MM.1S (cell line): ENCODE results near the gene AGAP1.
"Not testable (repeated sequence)": the region's sequence is repeated elsewhere in the genome, so short reads cannot be mapped to it uniquely, and the experiment has no call there.

ENCODE experiments used
- DNase-seq: peaks from one replicate; pipeline ENCODE4 v3.0.0-alpha.2; 2015
- H2AFZ ChIP-seq: fragments of 300-600 bp; sonication (generic); 2 replicates; pipeline ENCODE4 v1.6.0; 2016; ENCODE audit warnings: antibody characterized with exemption, low read length
- H3F3A ChIP-seq: fragments of 300-600 bp; sonication (generic); 2 replicates; pipeline ENCODE4 v1.6.1; 2016; ENCODE audit warnings: mild to moderate bottlenecking, antibody characterized with exemption, low read length, moderate library complexity, mixed read lengths; ENCODE audit not compliant: insufficient read depth
- H3K27ac ChIP-seq: fragments of 300-600 bp; sonication (generic); 2 replicates; pipeline ENCODE4 v1.5.1; 2016; ENCODE audit warnings: mild to moderate bottlenecking, low read length
- H3K27me3 ChIP-seq: fragments of 300-600 bp; sonication (generic); replicated peaks from 2 replicates; pipeline ENCODE4 v1.6.0; 2016; ENCODE audit warnings: low read length; ENCODE audit not compliant: insufficient read depth
- H3K36me3 ChIP-seq: fragments of 300-600 bp; sonication (generic); replicated peaks from 2 replicates; pipeline ENCODE4 v1.6.1; 2016; ENCODE audit warnings: mild to moderate bottlenecking, low read length, mixed read lengths; ENCODE audit not compliant: insufficient read depth
- H3K4me1 ChIP-seq: fragments of 300-600 bp; sonication (generic); 2 replicates; pipeline ENCODE4 v1.6.1; 2016; ENCODE audit warnings: low read length, mixed read lengths
- H3K4me2 ChIP-seq: fragments of 300-600 bp; sonication (generic); 2 replicates; pipeline ENCODE4 v1.6.0; 2016; ENCODE audit warnings: low read depth, low read length
- H3K4me3 ChIP-seq: fragments of 300-600 bp; sonication (generic); 2 replicates; pipeline ENCODE4 v1.5.1; 2016; ENCODE audit warnings: low read length, mixed read lengths
- H3K79me2 ChIP-seq: fragments of 300-600 bp; sonication (generic); 2 replicates; pipeline ENCODE4 v1.6.1; 2016; ENCODE audit warnings: mixed run types, low read length, mixed read lengths
- H3K9ac ChIP-seq: fragments of 300-600 bp; sonication (generic); 2 replicates; pipeline ENCODE4 v1.6.1; 2016; ENCODE audit warnings: low read length, mixed read lengths
- H3K9me2 ChIP-seq: fragments of 300-600 bp; sonication (generic); replicated peaks from 2 replicates; pipeline ENCODE4 v1.6.1; 2016; ENCODE audit warnings: mild to moderate bottlenecking, low read length, mixed read lengths; ENCODE audit not compliant: insufficient read depth
- H3K9me3 ChIP-seq: fragments of 300-600 bp; sonication (generic); replicated peaks from 2 replicates; pipeline ENCODE4 v1.6.1; 2016; ENCODE audit warnings: mild to moderate bottlenecking, low read length, mixed read lengths; ENCODE audit not compliant: insufficient read depth
- H4K20me1 ChIP-seq: fragments of 300-600 bp; sonication (generic); 2 replicates; pipeline ENCODE4 v1.6.1; 2016; ENCODE audit warnings: mild to moderate bottlenecking, low read length, moderate library complexity, mixed read lengths; ENCODE audit not compliant: insufficient read depth
- EZH2 ChIP-seq: fragments of 300-600 bp; sonication (generic); optimal IDR thresholded peaks from 2 replicates; pipeline ENCODE3; 2017; ENCODE audit warnings: low read depth, mild to moderate bottlenecking, antibody characterized with exemption, low read length, mixed read lengths
- EZH2phosphoT487 ChIP-seq: fragments of 300-600 bp; sonication (generic); IDR thresholded peaks from 2 replicates; pipeline ENCODE4 v1.6.1; 2018; ENCODE audit warnings: antibody characterized with exemption, low read length
- TF ChIP-seq, protein P1 (sequence below): fragments of 300-600 bp; sonication (generic); IDR thresholded peaks from 2 replicates; pipeline ENCODE4 v1.5.1; 2016; ENCODE audit warnings: antibody characterized with exemption, low read length, mixed read lengths

AGAP1 gene

DNA sequence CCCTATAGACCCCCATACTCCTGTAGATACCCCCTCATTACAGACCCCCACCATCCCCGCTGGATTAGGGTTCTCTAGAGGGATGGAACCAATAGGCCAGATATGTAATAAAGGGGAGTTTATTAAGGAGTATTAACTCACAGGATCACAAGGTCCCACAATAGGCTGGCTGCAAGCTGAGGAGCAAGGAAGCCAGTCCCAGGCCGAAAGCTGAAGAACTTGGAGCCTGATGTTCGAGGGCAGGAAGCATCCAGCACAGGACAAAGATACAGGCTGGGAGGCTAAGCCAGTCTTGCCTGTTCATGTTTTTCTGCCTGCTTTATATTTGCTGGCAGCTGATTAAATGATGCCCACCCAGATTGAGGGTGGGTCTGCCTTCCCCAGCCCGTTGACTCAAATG, 106.6 kb downstream of the AGAP1 start:
- Histone ChIP-seq H4K20me1 (no peaks in the 10 kb centered on the region), H3K27ac (no peak overlapping the region), H3K4me2 (no peak overlapping the region), H3K79me2 (peaks cover 85% of the 10 kb centered on the region), H3F3A (peaks cover 19% of the 10 kb centered on the region), H2AFZ (no peak overlapping the region), H3K9me3 (no peaks in the 10 kb centered on the region), H3K9me2 (no peaks in the 10 kb centered on the region), H3K4me1 (peaks cover 31% of the 10 kb centered on the region), H3K4me3 (no peak overlapping the region), H3K36me3 (no peaks in the 10 kb centered on the region), H3K27me3 (no peaks in the 10 kb centered on the region), H3K9ac (no peak overlapping the region)
- no peak for TF ChIP-seq EZH2phosphoT487
- no peak for TF ChIP-seq EZH2
- TF ChIP-seq, protein P1, sequence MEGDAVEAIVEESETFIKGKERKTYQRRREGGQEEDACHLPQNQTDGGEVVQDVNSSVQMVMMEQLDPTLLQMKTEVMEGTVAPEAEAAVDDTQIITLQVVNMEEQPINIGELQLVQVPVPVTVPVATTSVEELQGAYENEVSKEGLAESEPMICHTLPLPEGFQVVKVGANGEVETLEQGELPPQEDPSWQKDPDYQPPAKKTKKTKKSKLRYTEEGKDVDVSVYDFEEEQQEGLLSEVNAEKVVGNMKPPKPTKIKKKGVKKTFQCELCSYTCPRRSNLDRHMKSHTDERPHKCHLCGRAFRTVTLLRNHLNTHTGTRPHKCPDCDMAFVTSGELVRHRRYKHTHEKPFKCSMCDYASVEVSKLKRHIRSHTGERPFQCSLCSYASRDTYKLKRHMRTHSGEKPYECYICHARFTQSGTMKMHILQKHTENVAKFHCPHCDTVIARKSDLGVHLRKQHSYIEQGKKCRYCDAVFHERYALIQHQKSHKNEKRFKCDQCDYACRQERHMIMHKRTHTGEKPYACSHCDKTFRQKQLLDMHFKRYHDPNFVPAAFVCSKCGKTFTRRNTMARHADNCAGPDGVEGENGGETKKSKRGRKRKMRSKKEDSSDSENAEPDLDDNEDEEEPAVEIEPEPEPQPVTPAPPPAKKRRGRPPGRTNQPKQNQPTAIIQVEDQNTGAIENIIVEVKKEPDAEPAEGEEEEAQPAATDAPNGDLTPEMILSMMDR: no peak
- no peak for DNase-seq

DNA sequence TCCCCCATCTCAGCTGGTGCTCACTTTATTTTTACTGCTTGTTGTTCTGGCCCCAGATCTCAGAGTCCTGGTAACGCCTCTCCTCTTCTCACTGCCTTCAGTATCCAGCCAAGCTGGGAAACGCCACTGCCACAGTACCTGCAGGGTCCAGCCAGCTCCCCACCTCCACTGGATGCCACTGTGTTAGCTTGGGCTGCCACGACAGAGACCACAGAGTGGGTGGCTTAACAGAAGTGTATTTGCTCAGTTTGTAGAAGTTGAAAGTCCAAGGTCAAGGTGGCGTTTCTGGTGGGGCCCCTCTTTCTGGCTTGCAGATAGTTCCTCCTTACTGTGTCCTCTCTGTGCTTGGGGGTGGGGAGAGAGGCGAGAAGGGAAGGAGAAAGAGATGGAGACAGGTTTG, 107.1 kb downstream of the AGAP1 start:
- Histone ChIP-seq H3K36me3 (no peaks in the 10 kb centered on the region), H3F3A (peaks cover 19% of the 10 kb centered on the region), H2AFZ (no peak overlapping the region), H4K20me1 (no peaks in the 10 kb centered on the region), H3K4me1 (peaks cover 26% of the 10 kb centered on the region), H3K4me2 (no peak overlapping the region), H3K79me2 (peaks cover 85% of the 10 kb centered on the region), H3K9me2 (no peaks in the 10 kb centered on the region), H3K4me3 (no peak overlapping the region), H3K27ac (peak overlapping the region; percentile 99; the same call in 1 of the 2 replicates), H3K9me3 (no peaks in the 10 kb centered on the region), H3K27me3 (no peaks in the 10 kb centered on the region), H3K9ac (no peak overlapping the region)
- TF ChIP-seq EZH2: no peak
- TF ChIP-seq, protein P1: no peak
- DNase-seq: no peak

DNA sequence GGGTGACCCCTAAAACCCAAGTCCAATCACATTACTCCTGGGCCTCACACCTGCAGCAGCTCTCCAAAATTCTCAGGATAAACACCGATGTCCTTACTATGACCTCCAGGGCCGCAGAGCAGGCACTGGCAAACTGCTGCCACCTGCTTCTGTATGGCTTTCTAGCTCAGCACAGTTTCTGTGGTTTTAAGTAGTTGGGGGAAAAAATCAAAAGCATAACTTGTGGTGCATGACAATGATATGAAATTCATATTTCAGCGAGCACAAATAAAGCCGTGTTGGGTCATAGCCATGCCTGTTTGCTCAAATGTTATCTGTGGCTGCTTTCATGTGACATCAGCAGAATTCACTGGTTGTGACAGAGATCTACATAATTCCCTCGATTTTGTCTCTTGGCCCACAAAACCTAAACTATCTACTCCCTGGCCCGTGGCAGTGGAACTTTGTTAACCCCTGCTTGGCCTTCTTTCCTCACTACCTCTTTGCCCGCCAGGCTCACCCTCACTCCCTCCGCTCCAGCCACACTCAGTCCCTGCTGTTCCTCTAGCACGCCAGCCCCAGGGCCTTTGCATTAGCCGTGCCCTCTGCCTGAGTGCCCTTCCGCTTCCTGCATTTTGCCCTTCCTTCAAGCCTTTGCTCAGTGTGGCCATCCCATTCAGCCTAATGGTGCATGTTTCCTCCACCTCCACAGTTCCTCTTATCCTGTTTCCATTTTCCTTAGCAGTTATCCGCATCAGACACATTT, 108.3 kb downstream of the AGAP1 start:
- peaks cover 85% of the 10 kb centered on the region for H3K79me2 ChIP-seq

DNA sequence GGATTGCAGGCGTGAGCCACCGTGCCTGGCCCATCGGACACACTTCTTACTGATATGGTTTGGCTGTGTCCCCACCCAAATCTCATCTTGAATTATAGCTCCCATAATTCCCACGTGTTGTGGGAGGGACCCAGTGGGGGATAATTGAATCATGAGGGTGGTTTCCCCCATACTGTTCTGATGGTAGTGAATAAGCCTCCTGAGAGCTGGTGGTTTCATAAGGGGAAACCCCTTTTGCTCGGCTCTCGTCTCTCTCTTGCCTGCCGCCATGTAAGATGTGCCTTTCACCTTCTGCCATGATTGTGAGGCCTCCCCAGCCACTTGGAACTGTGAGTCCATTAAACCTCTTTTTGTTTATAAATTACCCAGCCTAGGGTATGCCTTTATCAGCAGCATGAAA, 109.1 kb downstream of the AGAP1 start:
- DNase-seq, H3K27me3 ChIP-seq, H4K20me1 ChIP-seq, H3K4me3 ChIP-seq, H3K4me2 ChIP-seq, H3K36me3 ChIP-seq, H3K9me3 ChIP-seq, H3K9ac ChIP-seq, H3K9me2 ChIP-seq, H2AFZ ChIP-seq: not testable (repeated sequence)
- Histone ChIP-seq H3K79me2 (peaks cover 87% of the 10 kb centered on the region), H3K27ac (peak overlapping the region; percentile 99; the same call in 1 of the 2 replicates), H3F3A (peaks cover 19% of the 10 kb centered on the region), H3K4me1 (peaks cover 21% of the 10 kb centered on the region)

More for the DNA sequence above, 108.3 kb downstream of the AGAP1 start:
- H3K27ac ChIP-seq: peak overlapping the region; percentile 99
- peak overlapping the region; percentile 57 for H3K9ac ChIP-seq
- TF ChIP-seq EZH2: no peak
- TF ChIP-seq EZH2phosphoT487: no peak
- TF ChIP-seq, protein P1: no peak
- peak; percentile 95 for DNase-seq
- no peak overlapping the region for H2AFZ ChIP-seq
- H3K4me2 ChIP-seq: peak overlapping the region; percentile 64
- H3K9me2 ChIP-seq: no peaks in the 10 kb centered on the region
- H3K27me3 ChIP-seq: no peaks in the 10 kb centered on the region
- H3K4me3 ChIP-seq: no peak overlapping the region
- H3K36me3 ChIP-seq: no peaks in the 10 kb centered on the region
- H3K9me3 ChIP-seq: no peaks in the 10 kb centered on the region
- peaks cover 19% of the 10 kb centered on the region for H3F3A ChIP-seq
- H4K20me1 ChIP-seq: no peaks in the 10 kb centered on the region
- peaks cover 21% of the 10 kb centered on the region for H3K4me1 ChIP-seq
